MM.1S (cell line): ENCODE results near the gene WDR48.

Experiments used
- DNase-seq: peaks from one replicate; pipeline ENCODE4 v3.0.0-alpha.2; 2015
- H2AFZ ChIP-seq: fragments of 300-600 bp; sonication (generic); 2 replicates; pipeline ENCODE4 v1.6.0; 2016; ENCODE audit warnings: antibody characterized with exemption, low read length
- H3F3A ChIP-seq: fragments of 300-600 bp; sonication (generic); 2 replicates; pipeline ENCODE4 v1.6.1; 2016; ENCODE audit warnings: mild to moderate bottlenecking, antibody characterized with exemption, low read length, moderate library complexity, mixed read lengths; ENCODE audit not compliant: insufficient read depth
- H3K27ac ChIP-seq: fragments of 300-600 bp; sonication (generic); 2 replicates; pipeline ENCODE4 v1.5.1; 2016; ENCODE audit warnings: mild to moderate bottlenecking, low read length
- H3K27me3 ChIP-seq: fragments of 300-600 bp; sonication (generic); replicated peaks from 2 replicates; pipeline ENCODE4 v1.6.0; 2016; ENCODE audit warnings: low read length; ENCODE audit not compliant: insufficient read depth
- H3K36me3 ChIP-seq: fragments of 300-600 bp; sonication (generic); replicated peaks from 2 replicates; pipeline ENCODE4 v1.6.1; 2016; ENCODE audit warnings: mild to moderate bottlenecking, low read length, mixed read lengths; ENCODE audit not compliant: insufficient read depth
- H3K4me1 ChIP-seq: fragments of 300-600 bp; sonication (generic); 2 replicates; pipeline ENCODE4 v1.6.1; 2016; ENCODE audit warnings: low read length, mixed read lengths
- H3K4me2 ChIP-seq: fragments of 300-600 bp; sonication (generic); 2 replicates; pipeline ENCODE4 v1.6.0; 2016; ENCODE audit warnings: low read depth, low read length
- H3K4me3 ChIP-seq: fragments of 300-600 bp; sonication (generic); 2 replicates; pipeline ENCODE4 v1.5.1; 2016; ENCODE audit warnings: low read length, mixed read lengths
- H3K79me2 ChIP-seq: fragments of 300-600 bp; sonication (generic); 2 replicates; pipeline ENCODE4 v1.6.1; 2016; ENCODE audit warnings: mixed run types, low read length, mixed read lengths
- H3K9ac ChIP-seq: fragments of 300-600 bp; sonication (generic); 2 replicates; pipeline ENCODE4 v1.6.1; 2016; ENCODE audit warnings: low read length, mixed read lengths
- H3K9me2 ChIP-seq: fragments of 300-600 bp; sonication (generic); replicated peaks from 2 replicates; pipeline ENCODE4 v1.6.1; 2016; ENCODE audit warnings: mild to moderate bottlenecking, low read length, mixed read lengths; ENCODE audit not compliant: insufficient read depth
- H3K9me3 ChIP-seq: fragments of 300-600 bp; sonication (generic); replicated peaks from 2 replicates; pipeline ENCODE4 v1.6.1; 2016; ENCODE audit warnings: mild to moderate bottlenecking, low read length, mixed read lengths; ENCODE audit not compliant: insufficient read depth
- H4K20me1 ChIP-seq: fragments of 300-600 bp; sonication (generic); 2 replicates; pipeline ENCODE4 v1.6.1; 2016; ENCODE audit warnings: mild to moderate bottlenecking, low read length, moderate library complexity, mixed read lengths; ENCODE audit not compliant: insufficient read depth
- EZH2 ChIP-seq: fragments of 300-600 bp; sonication (generic); optimal IDR thresholded peaks from 2 replicates; pipeline ENCODE3; 2017; ENCODE audit warnings: low read depth, mild to moderate bottlenecking, antibody characterized with exemption, low read length, mixed read lengths
- EZH2phosphoT487 ChIP-seq: fragments of 300-600 bp; sonication (generic); IDR thresholded peaks from 2 replicates; pipeline ENCODE4 v1.6.1; 2018; ENCODE audit warnings: antibody characterized with exemption, low read length
- TF ChIP-seq, protein P1 (sequence below): fragments of 300-600 bp; sonication (generic); IDR thresholded peaks from 2 replicates; pipeline ENCODE4 v1.5.1; 2016; ENCODE audit warnings: antibody characterized with exemption, low read length, mixed read lengths

Gene WDR48

DNA sequence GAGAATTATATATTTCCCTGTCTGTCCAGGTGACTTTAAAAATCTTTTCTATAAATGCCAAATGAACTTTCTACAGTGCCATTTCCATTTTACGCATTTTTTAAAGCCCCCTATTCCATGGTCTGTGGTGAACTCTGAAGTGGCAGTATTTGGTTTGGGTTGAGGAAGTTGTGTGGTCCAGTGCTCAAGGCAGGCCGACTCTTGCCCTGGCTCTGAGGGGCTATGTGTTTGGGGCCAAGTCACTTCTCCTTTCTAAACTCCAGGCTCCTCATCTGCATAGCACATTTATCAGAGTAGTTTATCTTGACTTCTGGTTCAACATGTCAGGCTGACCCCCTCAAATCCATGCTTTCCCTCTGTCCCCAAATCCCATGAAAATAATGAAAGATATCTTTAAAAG is 69.8 kb downstream of the WDR48 start:
- Histone ChIP-seq H3K9ac (no peak overlapping the region), H2AFZ (no peak overlapping the region), H3K9me3 (no peaks in the 10 kb centered on the region), H3K4me3 (no peak overlapping the region), H3K36me3 (no peaks in the 10 kb centered on the region), H3K4me1 (peaks cover 25% of the 10 kb centered on the region), H3K27ac (no peak overlapping the region), H3F3A (peaks cover 5% of the 10 kb centered on the region; the same call in 1 of the 2 replicates), H3K79me2 (no peaks in the 10 kb centered on the region), H3K27me3 (no peaks in the 10 kb centered on the region), H3K9me2 (no peaks in the 10 kb centered on the region), H3K4me2 (no peak overlapping the region), H4K20me1 (no peaks in the 10 kb centered on the region)
- TF ChIP-seq EZH2 (no peak), EZH2phosphoT487 (no peak)
- TF ChIP-seq, protein P1, sequence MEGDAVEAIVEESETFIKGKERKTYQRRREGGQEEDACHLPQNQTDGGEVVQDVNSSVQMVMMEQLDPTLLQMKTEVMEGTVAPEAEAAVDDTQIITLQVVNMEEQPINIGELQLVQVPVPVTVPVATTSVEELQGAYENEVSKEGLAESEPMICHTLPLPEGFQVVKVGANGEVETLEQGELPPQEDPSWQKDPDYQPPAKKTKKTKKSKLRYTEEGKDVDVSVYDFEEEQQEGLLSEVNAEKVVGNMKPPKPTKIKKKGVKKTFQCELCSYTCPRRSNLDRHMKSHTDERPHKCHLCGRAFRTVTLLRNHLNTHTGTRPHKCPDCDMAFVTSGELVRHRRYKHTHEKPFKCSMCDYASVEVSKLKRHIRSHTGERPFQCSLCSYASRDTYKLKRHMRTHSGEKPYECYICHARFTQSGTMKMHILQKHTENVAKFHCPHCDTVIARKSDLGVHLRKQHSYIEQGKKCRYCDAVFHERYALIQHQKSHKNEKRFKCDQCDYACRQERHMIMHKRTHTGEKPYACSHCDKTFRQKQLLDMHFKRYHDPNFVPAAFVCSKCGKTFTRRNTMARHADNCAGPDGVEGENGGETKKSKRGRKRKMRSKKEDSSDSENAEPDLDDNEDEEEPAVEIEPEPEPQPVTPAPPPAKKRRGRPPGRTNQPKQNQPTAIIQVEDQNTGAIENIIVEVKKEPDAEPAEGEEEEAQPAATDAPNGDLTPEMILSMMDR, result no peak
- no peak for DNase-seq

GRCh38 chr3:39122813-39123212 is 71.0 kb downstream of the WDR48 start:
- Histone ChIP-seq H4K20me1 (no peaks in the 10 kb centered on the region), H3K27me3 (no peaks in the 10 kb centered on the region), H3K79me2 (no peaks in the 10 kb centered on the region), H3K36me3 (no peaks in the 10 kb centered on the region), H3K4me1 (peaks cover 23% of the 10 kb centered on the region), H3K4me2 (no peak overlapping the region), H2AFZ (no peak overlapping the region), H3K9ac (no peak overlapping the region), H3K27ac (no peak overlapping the region), H3F3A (peaks cover 5% of the 10 kb centered on the region; the same call in 1 of the 2 replicates), H3K9me3 (no peaks in the 10 kb centered on the region), H3K4me3 (no peak overlapping the region), H3K9me2 (no peaks in the 10 kb centered on the region)
- TF ChIP-seq, protein P1, result no peak
- TF ChIP-seq EZH2 (no peak), EZH2phosphoT487 (no peak)
- DNase-seq, result no peak

DNA sequence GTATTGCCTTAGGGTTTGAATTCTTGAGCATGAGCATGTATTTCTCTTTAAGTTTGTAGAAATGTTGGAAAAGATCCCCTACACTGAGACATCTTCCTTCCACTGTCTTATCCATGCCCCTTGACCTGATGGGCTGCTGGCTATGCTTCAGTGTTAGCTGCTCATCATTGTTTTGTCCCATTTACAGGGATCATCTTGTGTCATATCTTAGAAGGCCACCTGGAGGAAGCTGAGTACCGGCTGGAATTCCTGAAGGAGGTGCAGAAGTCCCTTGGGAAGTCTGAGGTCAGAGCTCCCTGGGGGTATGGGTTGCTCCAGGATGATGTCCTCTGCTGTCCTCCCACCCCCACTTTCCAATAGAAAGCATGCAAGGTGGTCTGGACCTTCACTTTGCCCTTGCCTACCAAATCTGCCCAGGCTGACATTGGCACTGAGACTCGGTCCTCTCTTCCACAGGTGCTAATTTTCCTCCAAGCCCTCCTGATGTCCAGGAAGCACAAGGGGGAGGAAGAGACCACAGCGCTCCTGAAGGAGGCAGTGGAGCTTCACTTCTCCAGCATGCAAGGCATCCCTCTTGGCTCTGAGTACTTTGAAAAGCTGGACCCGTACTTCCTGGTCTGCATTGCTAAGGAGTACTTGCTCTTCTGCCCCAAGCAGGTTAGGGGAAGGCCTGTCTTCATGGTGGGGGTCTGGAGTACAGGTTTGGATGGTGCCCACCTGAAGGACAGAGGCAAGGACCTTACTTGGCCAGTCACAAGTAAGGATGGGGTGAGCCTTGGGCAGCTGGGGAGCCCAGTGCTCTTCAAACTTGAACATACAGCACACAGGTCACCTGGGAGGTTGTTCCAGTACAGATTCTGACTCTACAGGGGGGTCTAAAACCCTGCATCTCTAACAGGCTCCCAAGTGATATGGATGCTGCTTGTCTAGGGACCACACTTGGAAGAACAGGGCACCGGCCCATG is 73.3 kb downstream of the WDR48 start:
- Histone ChIP-seq H3K9ac (no peak overlapping the region), H3F3A (no peaks in the 10 kb centered on the region), H3K27ac (no peak overlapping the region), H3K9me3 (no peaks in the 10 kb centered on the region), H3K79me2 (no peaks in the 10 kb centered on the region), H3K36me3 (no peaks in the 10 kb centered on the region), H4K20me1 (no peaks in the 10 kb centered on the region), H3K27me3 (no peaks in the 10 kb centered on the region), H3K4me1 (0 out of 2 replicates have a peak, but pooled peaks cover 7% of the 10 kb centered on the region), H3K9me2 (no peaks in the 10 kb centered on the region), H3K4me2 (no peak overlapping the region), H2AFZ (no peak overlapping the region), H3K4me3 (no peak overlapping the region)
- TF ChIP-seq EZH2 (no peak), EZH2phosphoT487 (no peak)
- TF ChIP-seq, protein P1, result no peak
- DNase-seq, result no peak
